CD4-positive, alpha-beta T cell treated with Interleukin-6 at 100 ng/mL for 8 hours (primary cell): ENCODE data around the gene TIE1.

ENCODE experiments used
- DNase-seq: peaks from one replicate; pipeline ENCODE4 v3.0.0-alpha.2; 2020; ENCODE audit warnings: mixed read lengths, low spot score

The TIE1 gene

GRCh38 chr1:43338001-43338400, 37.2 kb downstream of the TIE1 start:
- no peak for DNase-seq

GRCh38 chr1:43339584-43340232, 38.9 kb downstream of the TIE1 start:
- no peak for DNase-seq

- DNase-seq: no peak
Measured at GRCh38 chr1:43340559-43340958, 39.8 kb downstream of the TIE1 start.

GRCh38 chr1:43344267-43344850, 43.6 kb downstream of the TIE1 start:
- DNase-seq: no peak

GRCh38 chr1:43345120-43345519, 44.3 kb downstream of the TIE1 start:
- no peak for DNase-seq

GRCh38 chr1:43346636-43347035, 45.9 kb downstream of the TIE1 start:
- no peak for DNase-seq

GRCh38 chr1:43348343-43348808, 47.6 kb downstream of the TIE1 start:
- DNase-seq: no peak

GRCh38 chr1:43348809-43349593, 48.2 kb downstream of the TIE1 start:
- DNase-seq: peak; percentile 58

GRCh38 chr1:43349594-43350306, 49.0 kb downstream of the TIE1 start:
- DNase-seq: no peak

GRCh38 chr1:43350976-43351375, 50.2 kb downstream of the TIE1 start:
- no peak for DNase-seq

- no peak for DNase-seq
Measured at GRCh38 chr1:43351421-43352350, 50.9 kb downstream of the TIE1 start.

GRCh38 chr1:43352351-43352705, 51.5 kb downstream of the TIE1 start:
- no peak for DNase-seq

GRCh38 chr1:43352881-43353280, 52.1 kb downstream of the TIE1 start:
- DNase-seq: no peak

- DNase-seq: no peak
Measured at GRCh38 chr1:43354471-43354870, 53.7 kb downstream of the TIE1 start.

- DNase-seq: no peak
Measured at GRCh38 chr1:43354936-43355335, 54.2 kb downstream of the TIE1 start.

GRCh38 chr1:43357251-43357650, 56.5 kb downstream of the TIE1 start:
- no peak for DNase-seq

GRCh38 chr1:43358121-43358745, 57.5 kb downstream of the TIE1 start:
- no peak for DNase-seq

GRCh38 chr1:43358746-43359693, 58.2 kb downstream of the TIE1 start, which contains the start of gene CDC20:
CDC20 (plus strand) TSS chr1:43358981; CDS start chr1:43359216, 235 bp downstream.
- peak; percentile 95 for DNase-seq

GRCh38 chr1:43359696-43360095, 58.9 kb downstream of the TIE1 start:
- no peak for DNase-seq

- DNase-seq: no peak
Measured at GRCh38 chr1:43360616-43361015, 59.8 kb downstream of the TIE1 start.
